Activated CD4-positive, alpha-beta memory T cell treated with anti-CD3 and anti-CD28 coated beads, Interleukin-2, amount 10 ng/mL, durations not matched to agents 7 days and 5 days (primary cell): ENCODE measurements around the gene SPTBN1. TPM values are rescaled to one million over a fixed set of nuclear protein-coding genes. Genes with fewer than 3 reads are reported as not detected.
A peak's percentile ranks its signal among the peaks of the same experiment; 100 is the strongest.

Experiments used
- CTCF ChIA-PET: fragments of 350-600 bp; sonication (Branson Sonifier 250); formaldehyde crosslinking; loops from one replicate; lab custom pipeline; 2021; ENCODE audit warnings: antibody characterized with exemption, inconsistent platforms; lab: Charles Lee
- POLR2A ChIA-PET: fragments of 350-600 bp; sonication (Branson Sonifier 250); formaldehyde crosslinking; loops from one replicate; lab custom pipeline; 2021; ENCODE audit warnings: antibody characterized with exemption; lab: Charles Lee
- DNase-seq: peaks from one replicate; pipeline ENCODE4 v3.0.0-alpha.2; 2020
- H3K27ac Mint-ChIP-seq: one replicate; pipeline ENCODE4 v1.8.0; 2021; ENCODE audit warnings: mild to moderate bottlenecking, mixed read lengths
- H3K27me3 Mint-ChIP-seq: one replicate; pipeline ENCODE4 v1.8.0; 2021; ENCODE audit warnings: mixed read lengths
- H3K36me3 Mint-ChIP-seq: one replicate; pipeline ENCODE4 v1.8.0; 2021; ENCODE audit warnings: low read depth, mixed read lengths
- H3K4me1 Mint-ChIP-seq: one replicate; pipeline ENCODE4 v1.8.0; 2021; ENCODE audit warnings: mixed read lengths
- H3K4me3 Mint-ChIP-seq: one replicate; pipeline ENCODE4 v1.8.0; 2021; ENCODE audit warnings: mild to moderate bottlenecking, mixed read lengths
- H3K9me3 Mint-ChIP-seq: one replicate; pipeline ENCODE4 v1.8.0; 2021; ENCODE audit warnings: mixed read lengths
- total RNA-seq, 2 experiments: library from RNA; stranded (reverse); gene quantifications; one replicate each; pipeline ENCODE4 v1.2.3, GENCODE V29; 2021

The SPTBN1 gene
- total RNA-seq, 2 experiments from 2014 or later = 112 TPM

DNA sequence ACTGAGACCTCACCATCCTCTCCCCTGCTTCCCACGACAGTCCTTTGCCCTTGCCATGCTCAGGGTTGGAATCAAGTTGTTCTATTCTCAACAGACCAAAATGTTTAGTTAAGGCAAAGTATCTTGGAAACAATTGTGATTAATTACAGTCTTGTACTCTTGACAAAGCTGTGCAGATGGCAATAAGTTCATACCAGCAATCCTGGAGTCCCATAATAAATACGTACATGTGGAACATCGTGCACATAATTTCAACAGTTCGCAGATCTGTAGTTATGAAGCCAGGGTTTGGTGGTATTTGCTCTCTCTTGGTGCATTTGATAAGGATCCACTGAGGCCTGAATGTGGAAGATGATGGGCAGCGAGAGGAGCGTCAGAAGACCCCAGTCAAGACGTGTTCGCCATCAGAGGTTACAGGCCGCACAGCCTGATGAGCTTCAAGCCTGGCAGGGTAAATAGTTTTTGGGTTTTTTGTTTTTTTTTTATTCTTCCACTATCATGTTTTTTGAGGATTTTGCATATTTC lies 214.4 kb downstream of the SPTBN1 start:
- DNase-seq = no peak

DNA sequence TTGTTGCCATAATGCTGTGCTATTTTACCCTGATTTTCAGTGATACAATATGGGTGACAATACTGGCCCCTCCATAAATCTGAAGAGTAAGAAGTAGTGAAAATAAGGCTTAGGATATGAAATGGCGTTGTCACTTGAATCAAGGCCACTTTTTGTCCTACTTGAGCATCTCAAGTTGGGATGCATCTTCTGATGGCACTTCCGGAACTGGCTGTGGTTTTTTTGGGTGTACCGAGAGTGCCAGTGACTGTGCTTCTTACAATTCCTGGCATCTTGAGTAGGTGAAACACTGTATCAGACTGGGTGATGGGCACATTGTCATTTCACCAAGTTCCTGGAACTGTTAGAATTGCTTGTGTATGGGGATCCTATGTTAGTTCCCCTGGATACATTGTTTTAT lies 214.9 kb downstream of the SPTBN1 start:
- peaks cover 27% of the 10 kb centered on the region for H3K4me1 Mint-ChIP-seq
- H3K36me3 Mint-ChIP-seq = peaks cover 39% of the 10 kb centered on the region
- H3K27ac Mint-ChIP-seq = no peak overlapping the region
- H3K27me3 Mint-ChIP-seq = peaks cover 25% of the 10 kb centered on the region
- no peak overlapping the region for H3K4me3 Mint-ChIP-seq
- no peaks in the 10 kb centered on the region for H3K9me3 Mint-ChIP-seq
- DNase-seq = no peak
- ChIA-PET POLR2A (no interaction called here), CTCF (no interaction called here)

More for the DNA sequence above, 214.4 kb downstream of the SPTBN1 start:
- no peak overlapping the region for H3K4me3 Mint-ChIP-seq
- H3K4me1 Mint-ChIP-seq = peaks cover 32% of the 10 kb centered on the region
- H3K9me3 Mint-ChIP-seq = no peaks in the 10 kb centered on the region
- H3K27ac Mint-ChIP-seq = no peak overlapping the region
- POLR2A ChIA-PET = no interaction called here
- H3K36me3 Mint-ChIP-seq = peaks cover 43% of the 10 kb centered on the region
- H3K27me3 Mint-ChIP-seq = peaks cover 21% of the 10 kb centered on the region
- CTCF ChIA-PET = no interaction called here

DNA sequence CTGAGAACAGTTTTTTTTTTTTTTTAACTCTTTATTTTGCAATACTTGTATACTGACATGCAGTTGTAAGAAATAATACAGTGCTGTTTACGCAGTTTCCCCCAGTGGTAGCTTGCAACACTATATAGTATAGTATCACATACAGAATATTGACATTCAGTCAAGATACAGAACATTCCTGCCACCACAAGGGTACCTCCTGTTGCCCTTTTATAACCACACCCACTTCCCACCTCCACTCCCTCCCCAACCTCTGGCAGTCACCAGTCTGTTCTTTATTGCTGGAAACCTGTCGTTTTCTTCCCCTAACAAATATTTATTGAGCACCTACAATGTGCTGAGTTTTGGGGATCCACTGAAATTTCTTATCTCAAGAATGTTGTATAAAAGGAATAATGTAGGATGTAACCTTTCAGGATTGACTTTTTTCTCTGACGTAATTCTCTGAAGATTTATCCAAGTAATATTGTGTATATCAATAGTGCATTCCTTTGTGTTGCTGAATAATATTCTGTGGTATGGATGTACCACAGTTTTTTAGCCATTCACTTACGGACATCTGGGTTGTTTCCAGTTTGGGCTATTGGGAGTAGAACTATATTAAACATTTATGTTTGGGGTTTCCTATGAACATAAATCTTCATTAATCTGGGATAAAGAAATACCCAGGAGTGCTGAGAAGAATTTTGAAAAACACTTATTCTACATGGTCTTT lies 215.9 kb downstream of the SPTBN1 start:
- Mint-ChIP-seq H3K36me3 (peaks cover 29% of the 10 kb centered on the region), H3K9me3 (no peaks in the 10 kb centered on the region), H3K4me3 (no peak overlapping the region), H3K27me3 (peaks cover 36% of the 10 kb centered on the region), H3K4me1 (peaks cover 23% of the 10 kb centered on the region), H3K27ac (no peak overlapping the region)
- no peak for DNase-seq
- POLR2A ChIA-PET = interaction anchor here (0.9 kb wide), 1 partner anchor 147 kb away, joined by 3 read pairs; no protein-coding TSS in a partner anchor
- CTCF ChIA-PET = interaction anchor here (1.4 kb wide), 2 partner anchors 8 to 33 kb away, joined by 5 to 9 read pairs; no protein-coding TSS in a partner anchor

- Mint-ChIP-seq H3K27me3 (peaks cover 44% of the 10 kb centered on the region), H3K4me3 (no peak overlapping the region), H3K27ac (no peak overlapping the region), H3K4me1 (peaks cover 27% of the 10 kb centered on the region), H3K36me3 (peaks cover 23% of the 10 kb centered on the region), H3K9me3 (no peaks in the 10 kb centered on the region)
- ChIA-PET CTCF (interaction anchor here (0.6 to 1.4 kb wide), 4 partner anchors 9 to 566 kb away, joined by 3 to 9 read pairs (median 4); no protein-coding TSS in a partner anchor), POLR2A (interaction anchor here (0.9 to 1.3 kb wide), 3 partner anchors 9 to 148 kb away, joined by 3 to 4 read pairs (median 3); no protein-coding TSS in a partner anchor)
- no peak for DNase-seq
These were observed 216.7 kb downstream of the SPTBN1 start for GRCh38 chr2:54672590-54673456.

DNA sequence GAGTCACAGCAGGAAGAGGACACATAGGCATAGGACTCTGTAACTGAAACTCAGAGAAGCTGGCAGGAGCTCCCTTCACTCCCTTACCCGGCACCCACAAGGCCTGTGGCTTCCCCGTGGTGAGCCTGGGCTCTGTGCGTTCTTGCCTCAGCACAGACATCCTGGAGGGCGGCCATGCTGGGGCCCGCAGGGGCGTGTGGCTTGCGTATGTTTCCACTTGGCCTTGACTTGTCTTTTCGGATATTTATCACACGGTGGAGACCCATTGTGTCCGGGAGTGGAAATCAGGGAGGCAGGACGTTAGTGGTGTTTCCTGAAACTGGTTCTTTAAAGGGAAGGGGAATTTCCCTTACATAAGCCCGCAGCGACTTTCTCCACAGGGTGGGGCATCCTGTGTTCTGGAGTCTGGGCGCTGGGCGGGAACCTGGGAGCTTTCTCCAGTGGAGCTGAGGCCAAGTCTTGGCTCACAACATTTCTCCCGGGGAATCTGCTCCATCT lies 217.4 kb downstream of the SPTBN1 start:
- Mint-ChIP-seq H3K4me3 (no peak overlapping the region), H3K9me3 (no peaks in the 10 kb centered on the region), H3K4me1 (peaks cover 27% of the 10 kb centered on the region), H3K27me3 (peaks cover 49% of the 10 kb centered on the region), H3K36me3 (peaks cover 17% of the 10 kb centered on the region), H3K27ac (no peak overlapping the region)
- peak; percentile 61 for DNase-seq
- CTCF ChIA-PET = interaction anchor here (0.6 to 3.9 kb wide), 5 partner anchors 8 to 567 kb away, joined by 3 to 24 read pairs (median 5); no protein-coding TSS in a partner anchor
- POLR2A ChIA-PET = interaction anchor here (1.3 kb wide), 2 partner anchors 8 to 10 kb away, joined by 3 to 4 read pairs; no protein-coding TSS in a partner anchor

GRCh38 chr2:54675281-54675680 lies 219.2 kb downstream of the SPTBN1 start:
- peaks cover 11% of the 10 kb centered on the region for H3K36me3 Mint-ChIP-seq
- no peak overlapping the region for H3K27ac Mint-ChIP-seq
- DNase-seq = no peak
- H3K4me1 Mint-ChIP-seq = peaks cover 35% of the 10 kb centered on the region
- H3K27me3 Mint-ChIP-seq = peaks cover 58% of the 10 kb centered on the region
- ChIA-PET CTCF (interaction anchor here (3.9 kb wide), 1 partner anchor 10 kb away, joined by 24 read pairs; no protein-coding TSS in a partner anchor), POLR2A (interaction anchor here (1.3 kb wide), 1 partner anchor 49 kb away, joined by 3 read pairs; no protein-coding TSS in a partner anchor)
- H3K9me3 Mint-ChIP-seq = no peaks in the 10 kb centered on the region
- H3K4me3 Mint-ChIP-seq = no peak overlapping the region

- DNase-seq = no peak
- Mint-ChIP-seq H3K9me3 (no peaks in the 10 kb centered on the region), H3K27me3 (peaks cover 60% of the 10 kb centered on the region), H3K4me3 (no peak overlapping the region), H3K27ac (no peak overlapping the region), H3K4me1 (peaks cover 40% of the 10 kb centered on the region), H3K36me3 (peaks cover 7% of the 10 kb centered on the region)
- POLR2A ChIA-PET = interaction anchor here (1.2 to 1.4 kb wide), 4 partner anchors 9 to 49 kb away, joined by 3 to 4 read pairs (median 4); no protein-coding TSS in a partner anchor
- CTCF ChIA-PET = interaction anchor here (3.9 to 5.7 kb wide), 2 partner anchors 10 to 29 kb away, joined by 24 read pairs; no protein-coding TSS in a partner anchor
These were observed 219.6 kb downstream of the SPTBN1 start for GRCh38 chr2:54675738-54676137.

DNA sequence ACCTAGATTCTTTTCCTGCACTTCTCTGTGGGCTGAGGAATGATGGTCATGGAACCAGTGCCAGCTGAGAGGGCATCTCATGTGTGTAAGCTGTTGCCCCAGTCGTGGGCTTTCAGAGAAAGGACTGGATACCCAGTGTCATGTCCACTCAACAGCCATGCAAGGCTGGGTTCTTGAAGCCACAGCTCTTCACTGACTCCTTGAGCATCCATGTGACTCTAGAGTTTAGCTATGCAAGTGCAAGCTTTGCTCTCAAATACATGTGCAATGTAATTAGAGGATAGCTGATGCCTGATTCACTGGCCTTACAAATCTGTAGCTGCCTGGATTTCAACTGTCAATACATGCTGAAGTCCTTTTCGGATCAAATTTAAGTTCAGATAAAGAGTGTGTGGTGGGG lies 220.5 kb downstream of the SPTBN1 start:
- Mint-ChIP-seq H3K9me3 (no peaks in the 10 kb centered on the region), H3K4me3 (no peak overlapping the region), H3K36me3 (no peaks in the 10 kb centered on the region), H3K4me1 (peaks cover 49% of the 10 kb centered on the region), H3K27me3 (peaks cover 60% of the 10 kb centered on the region), H3K27ac (no peak overlapping the region)
- POLR2A ChIA-PET = interaction anchor here (0.9 to 1.4 kb wide), 4 partner anchors 10 to 30 kb away, joined by 3 to 4 read pairs (median 4); no protein-coding TSS in a partner anchor
- DNase-seq = no peak
- CTCF ChIA-PET = interaction anchor here (1.5 to 5.7 kb wide), 3 partner anchors 11 to 28 kb away, joined by 6 to 24 read pairs (median 24); no protein-coding TSS in a partner anchor

- Mint-ChIP-seq H3K36me3 (no peaks in the 10 kb centered on the region), H3K4me1 (peaks cover 50% of the 10 kb centered on the region), H3K4me3 (no peak overlapping the region), H3K27me3 (peaks cover 57% of the 10 kb centered on the region), H3K9me3 (no peaks in the 10 kb centered on the region), H3K27ac (no peak overlapping the region)
- CTCF ChIA-PET = interaction anchor here (1.0 to 6.5 kb wide), 5 partner anchors 12 to 153 kb away, joined by 3 to 34 read pairs (median 24); no protein-coding TSS in a partner anchor
- no peak for DNase-seq
- POLR2A ChIA-PET = interaction anchor here (0.7 to 0.9 kb wide), 2 partner anchors 31 to 120 kb away, joined by 3 read pairs; no protein-coding TSS in a partner anchor
These were observed 221.5 kb downstream of the SPTBN1 start for GRCh38 chr2:54677476-54678265.

DNA sequence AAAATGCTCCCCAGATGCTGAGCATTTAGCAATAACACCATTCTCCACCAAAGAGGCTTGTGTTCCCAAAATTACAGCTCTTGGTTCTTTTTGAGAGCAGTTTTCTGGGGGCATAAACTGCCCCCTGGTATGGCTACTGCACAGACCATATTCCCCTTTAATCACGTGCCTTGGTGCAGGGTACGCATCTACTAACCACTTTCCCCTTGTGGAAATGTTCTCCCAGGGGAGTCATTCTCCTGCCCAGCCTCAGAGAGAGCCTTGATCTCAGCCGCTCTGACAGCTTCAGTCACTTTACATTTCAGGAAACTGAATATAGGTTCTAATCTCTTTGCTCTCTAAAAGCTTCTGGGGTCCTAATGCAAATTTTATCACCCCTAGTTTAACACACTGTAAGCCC lies 222.6 kb downstream of the SPTBN1 start:
- Mint-ChIP-seq H3K4me3 (no peak overlapping the region), H3K4me1 (peaks cover 49% of the 10 kb centered on the region), H3K27me3 (peaks cover 62% of the 10 kb centered on the region), H3K36me3 (no peaks in the 10 kb centered on the region), H3K27ac (no peak overlapping the region), H3K9me3 (no peaks in the 10 kb centered on the region)
- ChIA-PET POLR2A (interaction anchor here (0.6 to 1.2 kb wide), 4 partner anchors 13 to 119 kb away, joined by 3 to 4 read pairs (median 3); no protein-coding TSS in a partner anchor), CTCF (interaction anchor here (1.2 to 6.5 kb wide), 5 partner anchors 13 to 160 kb away, joined by 3 to 34 read pairs (median 5); no protein-coding TSS in a partner anchor)
- DNase-seq = no peak

DNA sequence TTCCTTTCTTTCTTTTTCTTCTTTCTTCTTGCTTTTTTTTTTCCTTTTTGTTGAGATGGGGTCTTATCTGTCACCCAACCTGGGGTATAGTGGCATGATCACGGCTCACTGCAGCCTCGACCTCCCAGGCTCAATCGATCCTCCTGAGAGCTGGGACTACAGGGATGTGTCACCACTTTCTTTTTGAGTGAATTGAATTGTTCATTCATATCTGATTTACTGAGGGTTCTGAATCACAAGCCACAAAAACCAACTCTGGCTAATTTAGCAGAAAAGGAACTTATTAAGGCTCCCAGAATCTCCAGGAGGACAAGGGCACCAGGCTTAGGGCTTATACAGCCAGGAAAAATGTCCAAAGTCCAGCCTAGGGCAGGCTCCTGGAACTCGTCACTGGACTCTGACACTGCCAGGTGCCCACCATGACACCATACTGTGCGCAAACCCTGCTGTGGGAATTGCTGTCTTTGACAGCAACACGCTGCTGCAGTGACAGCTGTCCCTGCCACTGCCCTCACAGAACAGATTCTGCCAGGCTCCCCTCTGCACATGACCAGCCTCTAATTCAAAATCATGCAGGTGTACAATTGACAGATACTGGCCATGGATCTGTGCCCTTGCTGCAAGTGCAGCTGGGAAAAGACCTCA lies 224.4 kb downstream of the SPTBN1 start:
- POLR2A ChIA-PET = interaction anchor here (0.7 to 1.6 kb wide), 5 partner anchors 7 to 121 kb away, joined by 3 to 4 read pairs (median 3); partner anchors contain the start of gene EML6
- H3K27me3 Mint-ChIP-seq = peaks cover 63% of the 10 kb centered on the region
- peak; percentile 52 for DNase-seq
- H3K9me3 Mint-ChIP-seq = no peaks in the 10 kb centered on the region
- no peaks in the 10 kb centered on the region for H3K36me3 Mint-ChIP-seq
- H3K4me1 Mint-ChIP-seq = peaks cover 46% of the 10 kb centered on the region
- CTCF ChIA-PET = interaction anchor here (0.7 to 6.5 kb wide), 8 partner anchors 12 to 183 kb away, joined by 4 to 34 read pairs (median 5); no protein-coding TSS in a partner anchor
- H3K4me3 Mint-ChIP-seq = peak overlapping the region; percentile 69
- H3K27ac Mint-ChIP-seq = peak overlapping the region; percentile 60
